ENCODE results near the gene FCHSD2.

Gene FCHSD2

GRCh38 chr11:73172992-73173656 is 31.0 kb upstream of the FCHSD2 start:
- DNase-seq (ENCODE audit: low read depth, low spot score) = no peak

DNA sequence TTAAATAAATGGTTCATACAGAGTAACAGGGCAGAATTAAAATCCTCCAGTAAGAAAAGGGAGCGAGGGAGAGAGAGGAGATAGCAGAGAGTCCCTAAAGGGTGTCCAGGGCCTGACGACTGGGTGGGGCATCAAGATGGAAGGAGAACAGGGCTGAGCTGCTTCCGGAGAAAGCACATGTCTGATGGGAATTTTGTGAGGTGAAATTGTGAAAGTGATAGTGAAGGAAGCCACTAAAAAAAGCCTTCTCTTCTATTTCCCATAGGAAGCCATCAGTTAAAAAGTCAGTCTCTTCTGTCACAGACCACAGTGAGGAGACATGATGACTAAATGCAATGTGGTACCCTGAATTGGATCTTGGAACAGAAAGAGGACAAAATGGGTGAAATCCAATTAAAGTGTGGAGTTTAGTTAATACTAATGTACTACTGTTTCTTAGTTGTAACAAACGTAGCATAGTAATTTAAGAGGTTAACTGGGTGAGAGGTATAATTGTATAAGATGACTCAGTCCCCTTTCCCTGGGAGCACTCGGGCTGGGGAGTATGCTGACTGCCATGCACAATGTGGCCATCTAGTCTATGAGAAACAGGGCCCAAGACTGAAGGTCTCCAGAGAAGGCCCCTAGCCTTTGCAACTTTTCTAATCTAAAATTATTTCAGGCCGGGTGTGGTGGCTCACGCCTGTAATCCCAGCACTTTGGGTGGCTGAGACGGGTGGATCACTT is 29.5 kb upstream of the FCHSD2 start:
- DNase-seq (ENCODE audit: low read depth, low spot score) = no peak

DNA sequence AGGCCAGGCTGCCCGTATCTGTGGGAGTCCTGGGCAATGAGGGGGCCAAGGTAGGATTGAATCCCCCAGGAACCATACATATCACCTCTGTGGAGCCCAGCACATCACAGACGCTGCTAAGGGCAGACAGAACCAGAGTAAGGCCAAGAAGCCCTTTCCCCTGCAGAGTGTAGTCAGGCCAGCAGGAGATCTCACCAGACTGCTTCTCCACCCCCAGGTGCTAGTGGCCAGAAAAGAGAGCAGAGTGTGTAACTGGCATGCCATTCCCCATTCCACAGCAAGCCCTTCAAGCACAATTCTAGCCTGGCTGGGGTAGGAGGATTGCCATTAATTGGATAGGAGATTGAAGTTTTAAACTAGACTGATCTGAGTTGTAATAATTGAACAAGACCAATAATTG is 28.0 kb upstream of the FCHSD2 start:
- no peak for DNase-seq (ENCODE audit: low read depth, low spot score)

DNA sequence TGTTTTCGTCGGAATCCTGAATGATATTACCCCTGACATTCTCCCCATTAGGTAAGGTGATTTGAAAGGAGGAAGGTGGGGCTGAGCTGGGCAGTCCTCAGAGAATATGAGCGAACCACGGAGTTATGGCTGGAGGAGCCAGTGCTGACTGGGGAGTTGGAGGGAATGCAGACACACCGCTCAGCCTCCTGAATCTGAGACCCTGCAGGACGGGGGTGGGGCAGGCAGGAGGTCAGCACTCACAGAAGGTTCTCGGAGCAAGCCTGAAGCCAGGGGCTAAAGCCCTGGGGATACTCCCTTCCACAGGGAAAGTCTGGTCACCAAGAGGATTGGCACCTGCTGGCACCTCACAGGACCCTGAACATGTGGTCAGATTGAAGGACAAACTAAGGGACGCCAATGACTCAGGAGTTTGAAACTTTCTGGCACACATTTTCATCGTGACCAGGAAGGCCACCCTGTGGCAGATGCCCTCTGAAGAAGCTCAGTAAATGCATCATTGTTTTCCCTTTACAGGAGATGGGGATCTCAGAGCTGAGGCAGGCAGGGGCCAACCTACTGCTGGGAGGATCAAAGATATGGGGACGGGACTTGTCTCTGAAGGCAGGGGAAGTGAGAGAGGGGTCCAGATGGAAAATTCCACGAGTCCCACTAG is 26.9 kb upstream of the FCHSD2 start:
- DNase-seq (ENCODE audit: low read depth, low spot score) = no peak

- DNase-seq (ENCODE audit: low read depth, low spot score) = no peak
Observed at GRCh38 chr11:73167363-73167954, 25.3 kb upstream of the FCHSD2 start.

- no peak for DNase-seq (ENCODE audit: low read depth, low spot score)
Observed at GRCh38 chr11:73164803-73165540, 22.9 kb upstream of the FCHSD2 start.

- no peak for DNase-seq (ENCODE audit: low read depth, low spot score)
Observed at GRCh38 chr11:73163638-73164174, 21.6 kb upstream of the FCHSD2 start.

DNA sequence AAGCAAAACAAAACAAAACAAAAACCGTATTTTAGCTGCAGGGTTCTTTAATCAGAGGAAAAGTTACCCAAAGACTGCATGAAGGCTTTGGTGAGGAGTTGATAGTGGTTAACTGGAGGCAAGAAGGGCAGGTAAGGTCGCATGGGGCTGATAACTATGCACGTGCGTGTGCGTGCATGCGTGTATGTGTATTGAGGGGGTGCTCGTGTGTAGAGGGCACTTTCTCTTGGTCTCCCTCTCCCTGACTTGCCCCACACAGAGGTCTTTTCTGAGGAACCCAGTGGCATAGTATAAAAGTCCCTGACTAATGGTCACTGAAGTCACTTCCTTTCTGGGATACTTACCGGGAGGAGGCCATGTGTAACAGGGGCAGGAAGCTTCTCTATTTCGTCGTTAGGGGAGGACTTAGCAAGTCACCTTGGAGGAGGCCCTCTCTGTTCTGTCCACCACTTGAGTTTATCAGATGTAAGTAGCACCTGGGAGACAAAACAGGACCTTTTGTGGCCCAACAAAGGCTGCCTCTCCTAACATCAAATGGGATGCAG is 20.1 kb upstream of the FCHSD2 start:
- no peak for DNase-seq (ENCODE audit: low read depth, low spot score)

DNA sequence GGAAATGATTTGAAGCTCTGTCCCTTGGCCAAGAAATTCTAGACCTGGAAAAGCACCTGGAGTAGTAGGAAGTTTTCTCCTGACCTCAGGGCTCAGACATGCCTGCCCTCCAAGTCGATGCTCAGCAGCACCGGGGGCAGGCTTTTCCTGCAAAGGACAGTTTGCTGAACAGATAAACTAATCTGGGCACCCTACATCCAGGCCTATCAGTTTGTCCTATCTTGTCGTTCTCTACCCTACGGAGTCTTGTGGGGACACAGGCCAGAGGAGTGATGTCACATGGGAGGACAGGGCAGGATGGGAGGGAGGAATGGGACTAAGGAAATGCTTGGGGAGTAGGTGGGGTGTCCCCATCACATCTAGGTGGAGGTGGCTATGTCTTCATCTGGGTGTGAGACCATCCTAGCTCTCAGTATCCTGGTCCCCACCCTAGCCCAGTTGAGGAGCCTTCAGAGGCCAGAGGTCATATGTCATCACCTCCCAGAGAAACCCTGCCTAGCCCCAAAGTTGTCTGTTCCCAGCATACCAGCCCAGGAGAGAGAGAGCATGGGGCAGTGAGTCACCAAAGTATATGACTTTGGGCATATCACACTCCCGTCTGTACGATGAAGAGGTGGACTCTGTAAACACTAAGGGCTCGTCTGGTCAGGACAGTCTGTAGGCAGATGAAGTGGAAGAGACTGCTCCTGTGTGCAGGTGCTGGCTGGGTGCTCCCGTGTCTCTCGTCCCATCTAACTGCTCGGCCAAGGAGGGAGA is 18.1 kb upstream of the FCHSD2 start:
- no peak for DNase-seq (ENCODE audit: low read depth, low spot score)

- DNase-seq (ENCODE audit: low read depth, low spot score) = no peak
Observed at GRCh38 chr11:73159297-73159696, 17.2 kb upstream of the FCHSD2 start.

DNA sequence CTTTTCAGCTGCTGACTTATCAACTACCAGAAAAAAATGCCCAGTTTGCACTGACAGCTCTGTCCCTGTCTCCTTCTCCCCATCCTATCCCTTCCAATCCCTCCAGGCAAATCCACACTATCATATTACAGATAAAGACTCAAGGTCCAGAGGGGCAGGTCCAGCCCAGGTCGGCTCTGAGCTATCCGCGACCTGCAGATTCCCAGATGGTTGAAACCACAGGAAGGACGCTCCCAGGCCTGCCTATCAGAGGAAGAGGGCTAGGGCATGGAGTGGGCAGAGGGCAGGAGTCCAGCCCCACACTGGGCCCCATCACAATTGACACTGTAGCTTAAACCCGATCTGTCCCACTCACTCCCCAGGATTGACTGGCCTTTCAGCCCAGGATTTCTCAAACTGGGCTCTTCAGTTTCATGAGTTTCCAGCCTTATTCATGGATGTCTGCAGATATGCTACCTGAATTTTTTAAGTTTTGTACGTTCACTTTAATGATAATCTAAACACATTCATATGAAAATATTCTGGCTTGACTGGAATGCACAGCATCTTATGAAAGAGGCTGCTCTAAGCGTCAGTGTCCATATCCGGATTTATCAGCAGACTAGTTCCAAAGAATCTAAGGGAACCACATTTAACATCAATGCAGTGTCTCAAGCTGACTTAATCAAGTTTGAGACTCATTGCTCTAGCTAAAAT is 16.4 kb upstream of the FCHSD2 start:
- no peak for DNase-seq (ENCODE audit: low read depth, low spot score)

DNA sequence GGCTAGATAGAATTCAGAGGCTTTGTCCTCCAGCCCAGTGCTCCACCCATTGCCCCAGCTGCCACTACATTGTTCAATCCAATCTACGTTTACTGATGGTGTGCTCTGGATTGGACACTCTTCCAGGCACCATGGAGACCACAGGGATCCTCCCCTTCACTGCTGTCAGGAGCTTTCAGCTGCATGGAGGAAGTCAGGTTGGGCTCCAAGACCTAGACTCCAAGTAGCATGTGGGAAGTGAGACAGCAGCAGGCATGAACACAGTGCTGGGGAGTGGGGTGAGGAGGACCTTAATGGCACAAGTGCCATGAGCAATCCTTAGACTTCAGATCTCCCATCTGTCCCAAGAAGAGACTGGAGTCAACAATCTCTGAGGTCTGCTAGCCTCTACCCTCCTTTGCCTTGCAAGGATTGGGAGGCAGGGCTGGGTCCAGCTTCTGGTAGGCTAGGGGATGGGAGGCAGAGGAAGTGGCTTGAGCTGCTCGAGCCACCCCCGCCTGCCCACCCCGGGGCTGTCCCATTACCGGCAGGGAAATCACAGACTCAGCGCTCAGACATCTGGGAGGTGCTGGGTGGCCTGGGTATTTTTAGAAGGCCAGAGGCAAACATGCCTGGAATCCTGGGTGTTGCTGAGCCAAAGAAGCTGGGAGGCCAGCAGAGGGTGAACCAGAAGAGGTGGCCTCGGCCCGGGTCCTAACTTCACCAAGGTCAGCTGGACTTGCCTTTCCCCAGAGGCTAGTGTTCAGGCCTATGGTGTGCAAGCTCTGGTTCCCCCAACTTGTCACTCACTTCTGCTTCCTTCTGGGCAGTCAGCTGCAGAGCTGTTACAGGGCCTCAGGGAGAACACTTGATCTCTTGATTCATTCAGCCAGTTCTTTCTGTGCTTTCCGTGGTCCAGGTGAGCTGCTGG is 15.2 kb upstream of the FCHSD2 start:
- no peak for DNase-seq (ENCODE audit: low read depth, low spot score)

- DNase-seq (ENCODE audit: low read depth, low spot score) = no peak
Observed at GRCh38 chr11:73156686-73157085, 14.6 kb upstream of the FCHSD2 start.

DNA sequence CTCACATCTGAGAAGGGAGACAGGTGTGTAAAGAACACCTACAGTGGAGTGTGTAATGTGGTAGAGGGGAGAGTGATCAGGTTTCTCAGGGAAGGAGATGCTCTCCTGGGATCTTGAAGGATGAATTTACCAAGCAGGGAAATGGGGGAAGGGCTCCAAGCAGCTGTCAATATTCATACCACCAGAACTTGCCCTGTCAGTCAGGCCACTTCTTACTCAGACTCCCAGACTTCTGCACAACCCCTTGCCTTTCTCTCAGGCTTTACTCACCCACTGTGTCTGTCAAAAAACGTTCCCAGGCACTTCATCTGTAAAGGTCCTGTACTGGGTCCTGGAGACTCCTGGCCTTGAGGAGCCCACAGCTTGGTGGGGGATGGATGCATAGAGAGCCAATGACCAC is 14.0 kb upstream of the FCHSD2 start:
- DNase-seq (ENCODE audit: low read depth, low spot score) = no peak

GRCh38 chr11:73155102-73155501 is 13.0 kb upstream of the FCHSD2 start:
- DNase-seq (ENCODE audit: low read depth, low spot score) = no peak

- no peak for DNase-seq (ENCODE audit: low read depth, low spot score)
Observed at GRCh38 chr11:73154178-73154577, 12.1 kb upstream of the FCHSD2 start.

DNA sequence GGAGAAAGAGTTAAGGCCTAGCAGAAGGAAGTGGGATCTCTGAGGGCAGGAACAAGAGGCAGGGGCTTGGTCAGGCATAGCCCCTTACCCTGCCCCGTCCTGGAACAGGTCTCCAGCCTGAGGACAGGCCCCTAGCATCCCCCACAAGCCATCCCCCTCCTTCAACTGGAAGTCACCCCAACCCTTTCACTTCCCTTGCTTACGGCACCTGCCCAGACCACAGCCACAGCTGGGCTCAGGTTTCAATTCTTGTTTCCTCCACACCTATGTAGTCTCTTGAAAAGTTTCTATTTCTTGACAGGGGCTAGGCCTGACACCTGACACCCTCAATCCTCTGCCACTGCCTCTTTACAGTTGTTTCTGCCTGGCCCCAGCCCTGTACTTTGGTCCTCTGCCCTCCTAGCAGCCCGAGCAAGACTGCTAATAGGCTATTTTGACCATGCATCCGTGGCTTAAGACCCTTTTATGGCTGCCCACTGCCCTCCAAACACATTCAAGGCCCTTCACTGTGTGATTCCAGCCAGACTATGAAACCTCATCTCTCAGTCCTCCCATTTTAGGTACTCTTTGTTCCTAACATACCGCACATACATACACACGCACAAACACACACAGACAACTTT is 10.9 kb upstream of the FCHSD2 start:
- no peak for DNase-seq (ENCODE audit: low read depth, low spot score)

GRCh38 chr11:73152086-73152853 is 10.2 kb upstream of the FCHSD2 start:
- no peak for DNase-seq (ENCODE audit: low read depth, low spot score)
